ELF-1 (cell line): ENCODE measurements around the gene CENPX.
A peak's percentile ranks its signal among the peaks of the same experiment; 100 is the strongest.

Experiments
- DNase-seq: peaks from one replicate; pipeline ENCODE4 v3.0.0-alpha.2; 2016; ENCODE audit warnings: low read depth, low spot score

Gene CENPX

DNA sequence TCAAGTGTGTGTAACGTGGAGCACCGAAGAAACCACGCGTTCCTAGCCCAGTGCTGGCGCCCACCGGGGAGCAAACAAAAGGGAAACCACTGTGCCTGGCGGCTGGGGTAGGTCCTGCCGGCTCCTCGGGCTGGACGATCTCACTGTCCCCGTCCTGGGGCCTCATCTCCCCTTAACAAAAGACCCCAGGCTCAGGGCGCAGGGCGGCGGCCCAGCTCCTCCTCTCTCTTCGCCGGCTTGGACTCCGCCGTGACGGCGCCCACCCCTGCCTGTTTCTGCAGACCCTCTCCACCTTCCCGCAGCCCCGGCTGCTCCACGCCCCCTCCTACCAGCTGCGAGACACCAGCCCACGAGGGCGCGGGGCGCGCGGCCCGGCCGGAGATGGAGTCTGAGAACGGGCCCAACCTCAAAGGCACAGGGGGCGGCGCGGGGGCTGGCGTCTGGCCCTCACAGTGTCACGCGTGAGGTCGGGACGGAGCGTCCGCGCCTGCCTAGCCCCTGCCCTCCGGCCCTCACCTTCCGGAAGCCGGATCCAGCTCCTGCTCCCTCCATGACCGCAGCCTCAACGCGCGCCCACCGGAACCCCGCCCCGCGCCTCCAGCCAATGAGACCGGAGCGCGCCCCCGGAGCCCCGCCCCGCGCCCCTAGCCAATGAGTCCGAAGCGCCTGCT lies at the start of gene CENPX:
CENPX (minus strand) TSS at position 569 of the 671 bp plus-strand sequence; CDS start at position 552, 17 bp downstream.
- no peak for DNase-seq

DNA sequence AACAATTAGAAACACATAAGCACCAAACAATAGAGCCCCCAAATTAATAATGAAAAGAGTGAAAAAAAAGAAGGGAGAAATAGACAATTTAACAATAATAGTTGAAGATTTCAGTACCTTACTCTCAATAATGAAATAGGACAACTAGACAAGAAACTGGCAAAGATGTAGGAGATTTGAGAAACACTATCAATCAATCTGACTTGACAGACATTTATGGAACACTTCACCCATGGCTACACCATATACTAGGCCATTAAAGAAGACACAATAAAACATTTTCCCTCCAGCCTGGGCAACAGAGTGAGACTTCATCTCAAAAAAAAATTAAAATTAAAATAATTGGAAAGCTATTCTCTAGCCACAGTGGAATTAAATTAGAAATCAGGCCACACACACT lies 47.9 kb upstream of the CENPX start:
- no peak for DNase-seq

DNA sequence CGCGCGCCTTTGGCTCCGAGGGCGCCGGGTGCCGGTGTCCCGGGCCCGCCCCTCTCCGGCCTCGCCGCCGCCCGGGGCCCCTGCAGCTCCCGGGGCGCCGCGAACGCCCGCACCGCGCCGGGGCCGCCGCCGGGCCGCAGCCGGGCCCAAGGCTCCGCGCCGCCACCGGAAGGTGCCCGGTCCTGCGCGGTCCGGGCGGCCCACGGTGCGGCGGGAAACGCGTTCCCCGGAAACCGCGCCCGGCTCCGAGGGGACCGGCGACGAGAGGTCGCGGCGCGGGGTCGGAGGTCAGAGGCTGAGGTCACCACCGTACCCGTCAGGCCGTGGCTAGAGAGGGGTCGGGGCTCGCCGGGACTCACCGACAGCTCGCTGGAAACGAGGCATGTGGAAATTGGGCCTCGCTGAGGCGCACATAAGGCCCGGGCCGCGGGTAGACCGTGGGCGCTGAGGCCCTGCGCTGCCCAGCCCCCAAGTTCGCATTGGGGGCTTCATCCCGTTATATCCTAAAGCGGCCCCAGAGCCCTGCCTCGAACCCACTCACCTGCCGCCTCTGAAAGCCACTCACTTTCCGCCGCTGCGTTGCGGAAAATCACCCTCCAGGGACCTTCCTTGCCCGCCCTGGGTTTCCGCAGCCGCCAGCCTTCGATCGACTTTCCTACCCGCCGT lies 43.1 kb upstream of the CENPX start, which contains the start of gene DUS1L:
DUS1L (minus strand) TSS at position 167 of the 666 bp plus-strand sequence. CDS start 745 bp downstream, outside the sequence.
- peak; percentile 65 for DNase-seq

DNA sequence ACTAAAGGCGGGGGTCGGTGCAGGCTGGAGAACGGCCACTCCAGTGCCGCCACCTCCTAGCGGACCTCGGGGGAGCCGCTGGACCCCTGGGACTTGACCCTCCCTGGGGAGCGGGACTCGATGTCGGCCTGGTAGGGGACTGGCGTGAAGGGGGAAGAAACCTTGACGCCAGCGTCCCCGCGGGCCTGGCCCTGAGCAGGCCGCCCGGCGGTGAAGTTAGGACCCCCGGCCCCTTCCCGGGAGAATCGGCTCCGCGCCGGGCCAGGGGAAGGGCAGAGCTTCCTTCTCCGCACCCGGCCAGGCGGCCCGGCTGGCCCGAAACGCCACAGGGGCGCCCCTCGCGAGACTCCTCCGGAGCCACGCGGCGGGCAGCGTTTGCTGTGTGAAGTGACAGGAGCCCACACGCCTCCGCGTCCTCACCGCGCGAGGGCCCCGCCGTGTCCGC lies 42.5 kb upstream of the CENPX start:
- no peak for DNase-seq

DNA sequence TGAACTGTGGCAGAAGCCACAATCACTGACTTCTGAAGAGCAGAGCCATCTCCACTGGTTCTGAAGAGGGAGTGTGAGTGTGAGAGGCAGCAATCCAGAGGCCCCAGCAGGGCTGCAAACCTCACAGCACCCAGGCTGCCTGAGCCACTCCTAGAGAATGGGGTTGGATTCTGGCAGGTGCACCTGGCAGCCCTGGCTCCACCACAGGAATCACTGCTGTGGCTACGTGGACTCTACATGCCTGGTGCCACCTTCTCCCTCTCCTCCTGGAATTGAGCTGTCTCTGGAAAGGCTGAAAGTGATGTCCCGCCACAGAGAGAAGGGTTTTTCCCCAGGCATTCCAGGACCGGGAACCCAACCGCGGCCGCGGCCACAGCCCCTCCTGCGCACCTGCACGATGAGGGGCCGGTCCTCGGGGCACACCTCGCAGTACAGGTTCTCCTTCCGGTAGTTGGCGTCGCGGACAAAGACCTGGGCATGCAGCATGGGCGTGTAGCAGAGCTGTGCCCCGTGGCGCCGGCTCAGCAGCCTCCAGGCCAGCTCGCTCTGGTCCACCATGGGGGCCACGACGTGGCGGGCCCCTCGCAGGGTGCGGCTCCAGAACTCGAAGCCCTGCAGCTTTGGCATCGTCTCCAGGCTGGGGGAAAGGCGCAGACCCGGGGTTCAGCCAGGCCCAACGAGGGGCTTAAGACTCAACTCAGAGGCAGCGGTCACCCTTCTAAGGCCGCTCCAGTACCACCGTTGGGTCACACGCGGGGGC lies 41.9 kb upstream of the CENPX start:
- no peak for DNase-seq

DNA sequence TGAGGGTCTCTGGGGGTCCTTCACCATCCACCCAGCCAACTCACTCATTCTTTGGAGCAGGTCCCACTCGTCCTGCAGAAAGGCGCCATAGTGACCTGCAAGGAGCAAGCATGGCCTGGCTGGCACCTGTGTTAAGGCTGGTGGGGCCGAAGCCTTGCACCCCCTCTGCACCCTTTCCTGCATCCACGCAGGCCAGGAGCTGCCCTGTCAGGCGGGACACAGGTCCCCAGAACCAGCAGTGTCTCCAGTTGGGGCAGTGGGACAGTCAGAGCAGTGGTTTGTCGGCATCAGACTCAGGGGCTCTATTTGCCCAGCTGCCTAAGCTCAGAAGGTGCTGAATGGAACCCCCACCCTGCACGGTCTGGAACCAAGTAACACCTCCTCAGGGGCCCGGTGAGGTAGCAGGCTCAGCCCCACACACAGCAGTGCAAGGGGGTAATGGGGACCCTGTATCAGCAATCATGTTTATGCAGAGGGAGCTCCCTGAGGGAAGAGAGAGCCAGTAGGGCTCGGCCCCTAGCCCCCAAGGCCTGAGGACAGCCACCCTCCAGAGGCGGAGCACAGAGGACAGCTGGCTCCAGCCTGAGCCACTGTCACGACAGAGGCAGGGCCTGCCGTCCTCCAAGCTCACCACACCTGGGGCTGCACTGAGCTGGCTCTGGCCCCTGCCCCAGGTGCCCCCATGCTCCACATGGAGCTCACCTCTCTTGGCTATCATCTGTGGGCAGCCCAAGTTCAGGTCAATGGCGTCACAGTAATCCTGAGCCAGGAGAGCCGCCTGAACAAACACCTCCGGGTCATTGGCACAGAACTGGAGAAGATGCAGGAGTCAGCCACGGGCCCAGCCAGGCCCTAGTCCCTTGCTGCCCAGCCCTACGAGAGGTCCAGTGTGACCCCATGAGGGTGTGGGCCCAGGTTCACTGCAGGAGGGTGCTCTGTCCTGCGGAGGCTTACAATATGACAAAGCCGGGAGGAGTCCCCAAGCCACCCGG lies 41.0 kb upstream of the CENPX start:
- no peak for DNase-seq

DNA sequence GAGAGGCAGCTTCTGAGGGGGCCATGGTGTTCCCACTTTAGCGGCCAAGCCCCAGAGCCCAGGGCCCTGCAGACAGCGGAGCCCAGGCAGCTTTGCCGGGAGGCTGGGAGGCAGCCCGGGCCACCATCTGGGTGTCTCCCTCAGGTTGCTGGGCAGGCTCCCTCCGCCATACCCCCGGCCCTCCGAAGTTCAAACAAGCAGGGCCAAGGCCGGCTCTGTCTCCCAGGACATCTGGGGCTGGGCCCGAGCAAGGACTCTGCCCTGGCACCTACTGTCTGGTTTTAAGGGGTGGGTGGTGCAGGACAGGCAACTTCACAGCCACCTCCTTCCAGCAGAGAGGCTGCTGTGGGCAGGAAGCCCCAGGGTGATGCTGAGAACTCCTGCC lies 40.3 kb upstream of the CENPX start:
- no peak for DNase-seq

DNA sequence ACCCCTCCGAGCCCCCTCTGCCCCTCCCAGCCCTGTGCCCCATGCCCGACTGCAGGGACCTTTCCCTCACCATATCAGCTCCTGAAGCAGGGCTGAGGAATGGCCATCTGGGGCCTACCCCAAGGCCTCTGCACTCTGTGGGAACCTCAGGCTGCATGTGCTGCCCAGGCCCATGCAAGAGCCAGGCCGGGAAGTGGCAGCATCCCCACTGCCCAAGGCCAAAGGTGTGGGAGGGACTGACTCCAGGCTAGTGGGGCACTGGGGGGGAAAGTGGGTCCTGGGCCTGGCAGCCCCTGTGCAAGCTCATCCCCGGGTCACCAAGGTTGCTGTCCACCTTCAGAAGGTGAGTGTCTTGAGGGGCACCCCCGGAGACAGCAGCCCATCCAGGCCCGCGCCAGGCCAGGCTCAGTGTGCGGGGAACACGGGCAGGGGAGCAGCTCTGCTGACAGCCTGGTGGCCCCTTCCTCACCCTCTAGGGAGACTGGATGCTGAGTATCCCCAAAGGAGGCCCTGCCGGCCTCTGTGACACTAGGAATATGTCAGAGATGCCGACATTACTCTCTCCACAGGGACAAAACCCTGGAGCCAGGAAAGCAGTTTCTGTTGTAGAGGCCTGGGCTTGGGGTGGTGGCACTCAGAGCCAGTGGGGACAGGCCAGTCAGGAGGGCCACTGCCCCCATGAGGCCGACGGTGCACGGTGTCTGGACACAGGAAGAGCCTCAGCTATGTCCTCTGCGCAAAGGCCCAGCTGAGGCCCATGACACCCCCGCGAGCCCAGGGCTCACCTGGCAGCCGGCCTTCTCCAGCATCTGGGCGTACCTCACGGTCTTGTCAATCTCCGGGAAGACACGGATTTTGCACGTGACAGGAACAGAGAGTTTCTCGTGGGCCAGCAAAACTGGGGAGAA lies 39.7 kb upstream of the CENPX start:
- DNase-seq: no peak

DNA sequence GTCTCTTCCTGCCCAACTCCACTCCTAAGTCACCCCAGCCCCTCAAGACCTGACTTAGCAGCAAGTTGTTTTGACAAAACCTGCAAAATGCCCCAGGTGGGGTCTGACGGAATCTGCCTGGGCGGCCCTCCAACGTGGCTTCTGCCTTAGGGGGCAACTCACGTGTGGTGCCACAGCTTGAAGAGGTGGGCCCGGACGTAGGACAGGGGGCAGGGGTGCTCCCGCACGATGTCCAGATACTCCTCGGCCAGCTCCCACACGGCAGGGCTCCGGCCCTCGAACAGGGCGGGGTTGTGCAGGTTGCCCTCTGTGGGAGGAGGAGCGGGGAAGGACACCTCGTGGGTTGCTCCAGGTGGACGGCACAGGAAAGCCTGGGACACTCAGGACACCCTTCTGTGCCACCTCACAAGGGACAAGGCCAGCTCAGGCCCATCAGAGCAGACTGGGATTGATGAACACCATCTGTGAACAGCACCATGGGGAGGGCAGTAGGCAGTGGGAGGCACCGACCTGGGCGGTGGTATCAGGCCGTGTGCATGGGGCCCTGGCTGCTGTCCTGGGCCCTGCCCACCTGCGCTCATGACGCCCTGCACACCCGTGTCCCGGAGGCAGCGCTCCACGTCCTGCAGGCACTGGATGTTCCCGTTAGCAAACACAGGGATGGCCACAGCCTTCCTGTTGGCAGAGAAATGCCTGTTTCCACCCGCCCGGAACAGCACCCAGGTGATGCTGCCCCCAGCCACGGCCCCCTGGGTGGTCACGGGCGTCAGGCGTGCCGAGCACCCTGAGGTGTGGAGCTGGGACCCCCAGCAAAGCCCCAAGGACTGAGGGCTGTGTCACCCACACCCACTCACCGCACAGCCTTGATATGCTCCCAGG lies 38.6 kb upstream of the CENPX start:
- DNase-seq: no peak

DNA sequence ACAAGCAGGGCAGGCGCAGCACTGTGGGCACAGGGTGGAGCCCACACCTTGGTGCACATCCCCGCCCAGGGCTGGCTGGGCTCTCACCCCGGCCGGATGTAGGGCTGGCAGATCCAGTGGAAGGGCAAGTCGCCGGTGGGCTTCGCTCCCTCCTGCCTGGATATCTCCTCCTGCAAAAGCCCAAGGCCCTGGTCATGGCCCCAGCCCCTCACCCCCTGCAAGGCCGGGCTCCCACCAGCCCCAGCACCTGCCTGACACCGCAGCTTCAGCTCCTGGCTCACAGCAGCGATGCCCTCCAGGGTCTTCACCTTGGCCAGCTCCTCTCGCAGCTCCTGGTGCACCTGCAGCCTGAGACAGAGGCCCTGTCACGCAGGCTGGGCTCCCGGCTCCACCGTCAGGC lies 37.9 kb upstream of the CENPX start:
- DNase-seq: no peak

DNA sequence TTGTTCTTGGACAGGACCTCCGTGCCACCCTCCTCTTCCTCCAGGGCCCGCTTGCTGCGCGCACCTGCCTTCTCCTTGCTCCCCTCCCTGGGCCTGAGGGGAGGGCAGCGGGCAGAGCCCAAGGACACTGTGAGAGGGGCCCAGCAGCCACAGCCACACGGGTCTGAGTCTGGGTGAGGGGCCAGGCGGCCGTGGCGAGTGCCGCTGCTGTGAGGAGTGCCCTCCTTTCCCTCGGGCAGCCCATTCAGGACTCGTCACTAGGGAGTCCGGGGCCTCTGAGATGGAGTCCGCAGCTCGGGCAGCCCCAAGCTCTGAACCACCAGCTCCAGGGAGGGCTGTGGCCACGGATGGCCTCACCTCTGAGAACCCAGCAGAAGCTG lies 37.3 kb upstream of the CENPX start:
- DNase-seq: no peak

DNA sequence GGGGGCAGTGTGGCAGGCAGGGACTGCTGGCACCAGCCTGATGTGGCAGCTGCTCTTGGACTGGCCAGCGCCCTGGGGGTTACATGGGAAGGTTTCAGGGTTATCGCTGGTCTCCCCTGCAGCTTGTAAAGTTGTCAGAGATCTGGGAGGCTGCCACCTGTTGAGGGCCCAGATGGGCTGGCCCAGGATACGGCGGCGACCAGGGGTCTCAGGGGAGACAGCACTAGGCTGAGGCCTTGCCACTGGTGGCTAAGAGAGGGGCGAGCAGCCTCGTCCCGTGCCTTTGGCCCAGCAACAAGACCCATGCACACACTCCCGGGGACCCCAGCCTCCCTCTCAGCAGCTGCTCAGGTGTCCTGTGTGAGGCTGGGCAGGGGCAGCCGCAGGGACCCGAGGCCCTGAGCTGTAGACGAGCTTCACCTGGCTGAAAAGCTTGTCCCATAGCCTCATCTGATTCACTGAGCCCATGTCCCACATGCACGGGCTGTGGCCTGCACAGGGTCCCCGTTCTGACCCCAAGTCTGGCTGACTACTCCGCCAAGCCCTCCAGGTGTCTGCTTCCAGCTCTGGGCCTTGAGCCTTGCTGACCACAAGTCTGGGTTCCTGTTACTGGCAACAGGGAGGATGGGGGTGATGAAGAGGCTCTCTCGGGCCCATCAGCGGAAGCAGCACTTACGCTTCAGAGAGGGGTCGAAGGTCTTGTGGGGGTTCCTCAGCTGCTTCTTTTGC lies 36.8 kb upstream of the CENPX start:
- DNase-seq: no peak

DNA sequence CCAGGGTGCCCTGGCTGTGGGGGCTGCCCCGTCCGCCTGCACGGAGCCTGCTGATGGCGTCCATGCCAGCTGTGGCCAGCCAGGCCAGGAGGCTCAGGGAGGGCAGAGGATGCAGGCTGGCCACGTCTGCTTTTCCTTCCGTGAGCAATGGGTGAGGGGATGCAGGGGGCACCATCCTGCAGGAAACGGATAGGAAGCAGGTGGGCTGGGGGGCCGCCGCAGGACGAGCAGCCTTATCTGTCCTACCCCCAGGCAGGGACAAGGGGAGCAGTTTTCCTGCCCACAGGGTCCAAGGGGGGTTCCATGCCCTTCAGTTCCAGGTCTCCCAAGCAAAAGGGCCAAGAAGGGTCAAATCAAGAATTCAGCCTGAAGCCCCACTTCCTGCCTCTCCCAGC lies 36.2 kb upstream of the CENPX start:
- DNase-seq: no peak

DNA sequence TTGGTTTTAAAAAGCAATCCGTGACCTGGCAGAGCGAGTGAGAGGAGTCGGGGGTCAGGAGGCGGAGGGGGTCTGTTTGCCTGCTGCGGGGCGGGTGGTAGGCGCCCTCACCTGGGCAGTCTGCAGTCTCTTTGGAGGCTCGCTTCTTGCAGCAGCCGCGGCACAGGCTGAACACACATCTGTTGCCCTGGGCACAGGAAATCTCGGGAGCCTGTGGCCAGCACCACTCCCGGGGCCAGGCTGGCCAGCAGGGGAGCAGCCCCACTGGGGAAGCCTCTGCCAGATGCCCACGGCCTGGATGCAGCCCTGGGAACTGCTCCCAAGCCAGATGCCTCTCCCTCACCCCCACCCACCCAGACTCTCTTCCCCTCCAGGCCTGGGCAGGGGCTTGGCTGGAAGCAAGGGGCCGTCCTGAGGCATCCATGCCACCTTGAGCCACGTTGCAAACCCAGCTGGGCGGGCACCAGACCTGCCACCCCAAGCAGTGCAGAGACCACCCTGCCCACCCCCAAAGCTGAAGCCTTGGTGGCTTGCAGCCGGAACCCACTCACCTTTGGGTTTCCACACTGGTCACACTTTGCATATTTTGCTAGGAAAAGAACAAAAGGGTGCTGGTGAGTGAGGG lies 35.7 kb upstream of the CENPX start:
- DNase-seq: no peak

DNA sequence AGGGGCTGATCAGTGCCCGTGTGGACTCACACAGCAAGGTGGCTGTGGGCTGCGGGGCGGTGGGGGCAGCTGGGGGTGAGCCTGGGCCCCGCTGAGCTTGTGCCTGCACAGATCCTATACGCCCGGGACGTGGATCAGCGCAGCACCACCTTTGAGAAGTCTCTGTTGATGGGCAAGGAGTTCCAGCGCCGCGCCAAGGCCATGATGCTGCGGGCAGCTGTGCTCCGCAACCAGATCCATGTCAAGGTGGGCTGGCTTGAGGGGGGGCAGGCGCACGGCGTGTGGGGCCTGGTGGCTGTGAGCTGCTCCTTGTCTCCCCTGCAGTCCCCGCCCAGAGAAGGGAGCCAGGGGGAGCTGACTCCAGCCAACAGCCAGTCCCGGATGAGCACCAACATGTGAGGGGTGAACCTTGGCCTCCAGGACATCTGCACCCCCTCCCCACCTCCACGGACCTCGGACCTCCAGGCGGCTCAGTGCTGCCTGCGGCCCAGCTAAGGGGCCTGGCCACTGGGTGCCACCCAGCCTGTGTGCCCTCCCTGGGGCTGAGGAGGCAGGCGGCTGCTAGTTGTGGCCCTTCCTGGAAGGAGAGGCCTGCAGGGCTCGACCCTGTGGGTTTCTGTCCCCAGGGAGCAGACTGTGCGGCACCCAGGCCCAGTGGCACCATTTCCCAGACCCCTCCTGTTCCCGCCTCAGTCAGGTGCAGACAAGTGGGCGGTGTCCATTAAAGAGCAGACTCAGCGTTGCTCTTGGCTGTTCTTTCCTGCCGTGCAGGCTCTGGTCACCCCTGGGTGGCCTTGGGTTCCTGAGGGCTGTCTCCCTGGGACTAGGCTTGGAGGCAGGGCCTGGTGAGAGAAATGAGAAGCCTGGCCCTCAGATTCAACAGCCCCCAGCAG lies 34.3 kb upstream of the CENPX start:
- DNase-seq: no peak

DNA sequence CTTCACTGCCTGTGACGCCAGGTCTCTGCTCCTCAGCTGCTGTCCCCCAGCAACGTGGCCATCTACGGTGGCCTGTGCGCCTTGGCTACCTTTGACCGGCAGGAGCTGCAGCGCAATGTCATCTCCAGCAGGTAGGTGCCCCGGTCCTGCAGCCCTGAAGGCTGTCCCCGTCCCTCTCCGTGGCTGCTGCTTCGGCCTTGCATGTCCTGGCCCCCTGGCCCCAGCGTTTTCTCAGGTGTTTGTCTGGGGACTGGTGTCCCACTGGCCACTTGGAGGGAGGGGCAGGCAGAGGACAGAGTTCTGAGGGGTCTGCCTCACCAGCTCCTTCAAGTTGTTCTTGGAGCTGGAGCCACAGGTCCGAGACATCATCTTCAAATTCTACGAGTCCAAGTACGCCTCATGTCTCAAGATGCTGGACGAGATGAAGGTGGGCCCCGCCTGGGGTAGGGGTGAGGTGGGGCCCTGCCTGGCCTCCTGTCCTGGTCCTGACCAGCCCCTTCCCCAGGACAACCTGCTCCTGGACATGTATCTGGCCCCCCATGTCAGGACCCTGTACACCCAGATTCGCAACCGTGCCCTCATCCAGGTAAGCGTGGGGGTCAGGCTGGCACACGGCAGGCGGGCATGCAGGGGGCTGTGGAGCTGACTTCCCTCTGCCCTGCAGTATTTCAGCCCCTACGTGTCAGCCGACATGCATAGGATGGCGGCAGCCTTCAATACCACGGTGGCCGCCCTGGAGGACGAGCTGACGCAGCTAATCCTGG lies 33.5 kb upstream of the CENPX start:
- no peak for DNase-seq
